Left colon (tissue), 2 donors: ENCODE measurements around the gene ELAVL1. TPM values are rescaled to one million over a fixed set of nuclear protein-coding genes. Genes with fewer than 3 reads are reported as not detected.
"Not testable (repeated sequence)": the region's sequence is repeated elsewhere in the genome, so short reads cannot be mapped to it uniquely, and the experiment has no call there.

Experiments
- ATAC-seq: fragments of 200-7000 bp; cut with Tn5 transposase; one replicate; pipeline ENCODE4 v1.9.1; 2020; ENCODE audit warnings: mild to moderate bottlenecking, moderate library complexity
- DNase-seq, 2 donors: peaks; one replicate each; pipeline ENCODE4 v3.0.0-alpha.2; 2020
- intact Hi-C, 2 donors: fragments of 100-400 bp; cut with DNase I in 1 of 2; cut with micrococcal nuclease in 1 of 2; formaldehyde crosslinking; loops; one replicate each; pipeline versions ENCODE4 v1.11.2 to v1.14.0; 2022; cut with DNase I, micrococcal nuclease
- total RNA-seq, 2 donors: library from RNA; stranded (reverse); fragmentation: NEBNext Ultra II Directional; extraction: Animal tissue kit (Norgen Biotek cat#: 25700); gene quantifications; one replicate each; pipeline ENCODE4 v1.2.1, GENCODE V29; 2021
- donor health status: DM: no; HTN: no; CAD: no.
- donor health status: DM: yes; HTN: yes; CAD: no.

Gene ELAVL1
- total RNA-seq, 2 donors from 2014 or later, result 49.2 to 61.4 TPM

GRCh38 chr19:7955696-7956095 is 49.7 kb downstream of the ELAVL1 start:
- intact Hi-C loops, result no loop called here
- peak; percentile 15 for ATAC-seq
- DNase-seq, result no peak

DNA sequence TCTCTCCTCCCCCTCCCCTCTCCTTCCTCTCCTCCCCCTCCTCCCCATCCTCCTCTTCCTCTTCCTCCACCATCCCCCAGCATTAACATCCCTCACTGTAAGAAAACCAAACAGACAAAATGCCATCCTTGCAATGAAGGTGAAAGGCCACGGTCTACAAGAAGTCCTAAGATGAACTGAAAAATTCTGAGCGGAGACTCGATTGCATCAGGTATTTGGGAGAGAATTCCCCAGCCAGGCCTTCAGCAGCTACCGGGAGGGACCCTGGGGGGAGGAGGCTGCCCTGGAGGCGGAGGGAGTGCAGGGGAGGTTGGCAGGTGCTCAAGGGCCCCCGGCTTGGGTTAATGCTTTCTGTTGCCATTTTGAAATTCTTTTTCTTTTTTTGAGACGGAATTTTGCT is 51.9 kb downstream of the ELAVL1 start:
- intact Hi-C loops, result no loop called here
- ATAC-seq, result no peak
- DNase-seq, result no peak

GRCh38 chr19:7953060-7953459 is 52.4 kb downstream of the ELAVL1 start:
- intact Hi-C loops, result no loop called here
- ATAC-seq, result no peak
- no peak for DNase-seq

DNA sequence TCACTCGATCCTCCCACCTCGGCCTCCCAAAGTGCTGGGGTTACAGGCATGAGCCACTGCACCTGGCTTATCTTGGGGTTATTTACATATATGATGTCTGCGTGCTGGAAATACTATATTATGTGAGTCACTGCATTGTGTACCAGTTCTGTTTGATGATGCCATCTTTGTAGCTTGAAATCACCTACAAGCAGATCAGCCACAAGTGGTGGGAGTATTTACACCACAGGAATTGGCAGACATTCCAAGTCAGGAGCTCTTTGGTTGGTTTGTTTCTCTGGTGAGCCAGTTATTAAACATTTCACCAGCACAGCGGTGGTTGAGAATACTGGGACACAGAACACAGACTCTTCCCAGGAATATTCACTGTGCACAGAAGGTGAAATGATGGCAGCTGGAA is 57.5 kb downstream of the ELAVL1 start:
- no peak for ATAC-seq
- intact Hi-C loops, result loop anchor here in 1 of 2 donors (5.0 kb wide), 1 partner anchor 54 kb away; no protein-coding TSS in a partner anchor
- DNase-seq, result no peak

- intact Hi-C loops, result no loop called here
- ATAC-seq (peak; percentile 60), DNase-seq (peak; percentile 83 to 95)
Measured at GRCh38 chr19:7944177-7944761, 61.2 kb downstream of the ELAVL1 start.

GRCh38 chr19:7943444-7944176 is 61.8 kb downstream of the ELAVL1 start, which contains the start of gene TIMM44:
Gene TIMM44, minus strand, starts transcription at chr19:7943666. Its CDS starts 15 bp downstream, at chr19:7943651.
- intact Hi-C loops, result no loop called here
- DNase-seq (peak; percentile 99 to 100), ATAC-seq (peak; percentile 95)

DNA sequence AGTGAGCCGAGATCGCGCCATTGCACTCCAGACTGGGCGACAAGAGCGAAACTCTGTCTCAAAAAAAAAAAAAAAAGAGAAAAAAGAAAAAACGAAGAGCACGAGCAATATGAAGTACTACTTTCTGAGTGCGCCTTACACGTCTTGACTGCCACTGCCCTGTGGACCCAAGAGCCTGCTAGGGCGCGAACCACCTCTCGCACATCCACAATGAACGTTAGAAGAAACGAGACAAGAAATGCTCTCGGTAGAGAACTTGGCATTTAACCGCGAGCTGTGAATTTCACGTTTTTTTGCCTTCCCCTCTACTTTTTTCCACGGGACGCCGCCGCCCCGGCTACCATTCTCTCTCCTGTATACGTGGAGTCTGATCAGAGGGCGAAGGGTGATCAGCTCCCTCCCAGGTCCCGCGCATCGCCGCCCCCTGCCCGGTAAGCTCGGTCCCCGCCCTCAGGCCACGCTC is 62.4 kb downstream of the ELAVL1 start:
- intact Hi-C loops, result no loop called here
- ATAC-seq, result peak; percentile 31
- DNase-seq, result peak in 1 of 2 donors; percentile 11

DNA sequence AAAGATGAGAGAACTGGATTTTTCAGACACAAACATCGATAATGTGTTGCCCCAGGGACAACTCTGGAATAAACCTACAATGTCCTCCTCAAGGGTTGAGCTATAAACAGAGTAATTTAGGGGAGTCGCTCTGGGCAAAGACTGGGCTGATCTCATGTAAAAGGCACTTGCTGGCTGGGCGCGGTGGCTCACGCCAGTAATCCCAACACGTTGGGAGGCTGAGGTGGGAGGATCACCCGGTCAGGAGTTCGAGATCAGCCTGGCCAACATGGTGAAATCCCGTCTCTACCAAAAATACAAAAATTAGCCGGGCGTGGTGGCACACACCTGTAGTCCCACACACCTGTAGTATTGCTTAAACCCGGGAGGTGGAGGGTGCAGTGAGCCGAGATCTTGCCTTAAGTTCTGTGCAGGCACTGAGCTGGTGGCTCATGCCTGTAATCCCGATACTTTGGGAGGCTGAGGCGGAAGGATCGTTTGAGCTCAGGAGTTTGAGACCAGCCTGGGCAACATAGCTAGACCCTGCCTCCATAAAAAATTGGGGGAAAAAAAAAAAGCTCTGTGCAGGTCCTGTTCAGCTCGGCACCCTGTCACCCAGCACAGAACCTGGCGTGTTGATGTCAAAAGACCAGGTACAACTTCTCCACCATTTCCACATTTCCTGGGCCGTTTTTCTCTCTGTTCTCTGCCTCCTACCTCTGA is 63.4 kb downstream of the ELAVL1 start:
- no peak for DNase-seq
- no peak for ATAC-seq
- intact Hi-C loops, result no loop called here

DNA sequence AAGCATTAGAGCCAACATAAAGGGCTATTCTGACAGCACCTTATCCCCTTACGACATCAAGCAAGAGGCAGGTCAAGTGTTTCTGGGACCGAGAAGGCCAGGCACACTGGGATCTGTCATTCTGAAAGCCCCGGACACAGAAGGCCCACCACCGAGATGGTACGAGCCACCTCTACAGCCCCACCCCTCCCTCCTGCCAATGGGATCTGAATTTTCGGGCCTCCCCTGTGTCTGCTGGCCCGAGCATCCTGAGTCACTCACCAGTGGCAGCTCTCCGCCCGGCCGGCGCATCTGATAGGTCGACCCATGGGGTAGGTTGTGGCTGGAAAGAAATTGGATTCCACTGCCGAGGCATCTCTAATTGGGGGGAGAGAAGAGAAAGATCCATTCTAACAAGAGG is 64.6 kb downstream of the ELAVL1 start:
- intact Hi-C loops, result no loop called here
- DNase-seq (no peak), ATAC-seq (no peak)

GRCh38 chr19:7934766-7935165 is 70.7 kb downstream of the ELAVL1 start:
- intact Hi-C loops, result no loop called here
- peak; percentile 30 for ATAC-seq
- no peak for DNase-seq

DNA sequence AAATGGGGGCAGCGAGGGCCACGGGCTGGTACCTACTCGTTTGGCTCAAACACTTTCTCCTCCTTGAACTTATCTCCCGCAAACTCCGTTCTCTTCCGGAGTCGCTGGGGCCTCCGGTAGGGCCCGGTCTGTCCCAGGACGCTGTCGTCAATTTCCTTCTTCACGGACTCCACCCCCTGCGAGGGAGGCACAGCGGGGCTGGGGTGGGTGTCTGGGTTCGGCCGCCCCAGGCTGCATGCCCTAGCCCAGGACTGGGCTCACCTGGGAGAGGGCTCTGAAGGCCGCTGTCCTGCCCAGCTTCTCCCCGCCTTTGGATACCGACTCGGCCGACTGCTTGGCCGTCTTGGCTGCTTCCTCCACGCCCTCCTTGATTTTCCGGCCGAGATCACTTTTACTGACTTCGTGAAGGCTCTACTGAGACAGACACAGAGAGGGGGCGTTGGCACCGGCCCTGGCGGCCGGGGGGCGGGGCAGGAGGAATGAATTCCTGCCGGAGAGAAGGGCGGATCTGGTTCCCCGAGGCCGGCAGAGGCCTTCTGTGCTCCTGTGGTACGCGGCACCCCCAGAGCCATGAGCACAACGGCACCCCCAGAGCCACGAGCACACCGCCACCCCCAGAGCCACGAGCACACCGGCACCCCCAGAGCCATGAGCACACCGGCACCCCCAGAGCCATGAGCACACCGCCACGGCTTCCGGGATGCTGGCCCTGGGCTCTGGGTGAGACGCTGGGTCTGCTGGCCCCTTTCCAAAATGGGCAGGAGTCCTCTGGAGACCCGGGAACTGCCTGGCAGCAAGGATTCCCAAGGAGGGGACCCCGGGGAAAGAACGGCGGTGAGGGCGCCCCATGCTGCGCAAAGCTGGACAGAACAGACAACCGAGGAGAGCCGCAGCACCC is 71.4 kb downstream of the ELAVL1 start:
- intact Hi-C loops, result no loop called here
- peak; percentile 67 for ATAC-seq
- peak in 1 of 2 donors; percentile 48 for DNase-seq

GRCh38 chr19:7933411-7933810 is 72.0 kb downstream of the ELAVL1 start:
- intact Hi-C loops, result no loop called here
- DNase-seq (no peak), ATAC-seq (no peak)

DNA sequence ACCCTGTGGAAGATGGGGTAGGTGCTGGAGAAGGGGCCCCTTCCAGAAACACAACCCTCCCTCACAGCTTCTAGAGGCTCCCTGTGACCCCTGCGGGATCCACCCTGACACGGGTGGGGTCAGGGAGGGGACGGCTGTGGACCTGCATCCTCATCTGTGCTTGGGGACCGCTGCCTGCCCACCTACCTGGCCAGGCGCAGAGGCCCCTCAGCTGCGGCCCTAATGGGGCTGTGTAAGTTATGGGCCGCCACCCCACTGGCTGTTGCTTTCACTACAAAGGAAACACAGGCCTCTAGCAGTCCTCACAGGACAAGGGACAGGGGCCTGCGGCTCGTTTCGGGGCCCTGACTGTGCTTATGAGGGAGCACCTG is 72.5 kb downstream of the ELAVL1 start:
- no peak for DNase-seq
- no peak for ATAC-seq
- intact Hi-C loops, result no loop called here

DNA sequence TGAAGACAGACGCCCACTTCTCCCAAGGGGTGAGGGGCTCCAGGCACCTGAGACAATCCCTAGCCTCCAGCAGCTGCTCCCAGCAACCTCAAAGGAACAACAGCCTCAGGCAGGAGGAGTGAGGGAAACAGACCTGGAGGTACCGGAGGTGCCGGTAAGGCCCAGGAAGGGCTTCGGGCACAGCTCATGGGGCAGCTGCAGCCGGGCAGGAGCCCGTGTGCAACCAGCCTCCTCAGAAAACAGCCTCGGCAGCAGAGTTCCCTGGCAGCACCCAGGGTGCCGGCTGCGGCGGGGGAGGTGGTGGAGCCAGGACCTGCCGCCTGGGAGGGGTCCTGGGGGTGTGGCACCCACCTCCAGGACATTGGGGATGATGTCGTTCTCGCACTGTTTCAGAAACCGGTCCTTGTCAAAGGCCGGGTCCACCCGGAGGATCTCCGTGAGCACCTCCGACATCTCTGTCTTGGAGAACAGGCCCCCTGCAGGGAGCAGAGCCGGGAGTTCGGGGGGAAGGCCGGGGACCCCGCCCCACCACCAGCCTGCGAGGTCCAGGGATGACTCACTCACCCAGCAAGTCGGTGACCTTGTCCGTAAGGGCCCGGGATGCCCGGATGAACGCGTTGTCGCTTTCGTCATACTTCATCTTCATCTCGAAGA is 73.0 kb downstream of the ELAVL1 start:
- intact Hi-C loops, result no loop called here
- no peak for DNase-seq
- ATAC-seq, result no peak

DNA sequence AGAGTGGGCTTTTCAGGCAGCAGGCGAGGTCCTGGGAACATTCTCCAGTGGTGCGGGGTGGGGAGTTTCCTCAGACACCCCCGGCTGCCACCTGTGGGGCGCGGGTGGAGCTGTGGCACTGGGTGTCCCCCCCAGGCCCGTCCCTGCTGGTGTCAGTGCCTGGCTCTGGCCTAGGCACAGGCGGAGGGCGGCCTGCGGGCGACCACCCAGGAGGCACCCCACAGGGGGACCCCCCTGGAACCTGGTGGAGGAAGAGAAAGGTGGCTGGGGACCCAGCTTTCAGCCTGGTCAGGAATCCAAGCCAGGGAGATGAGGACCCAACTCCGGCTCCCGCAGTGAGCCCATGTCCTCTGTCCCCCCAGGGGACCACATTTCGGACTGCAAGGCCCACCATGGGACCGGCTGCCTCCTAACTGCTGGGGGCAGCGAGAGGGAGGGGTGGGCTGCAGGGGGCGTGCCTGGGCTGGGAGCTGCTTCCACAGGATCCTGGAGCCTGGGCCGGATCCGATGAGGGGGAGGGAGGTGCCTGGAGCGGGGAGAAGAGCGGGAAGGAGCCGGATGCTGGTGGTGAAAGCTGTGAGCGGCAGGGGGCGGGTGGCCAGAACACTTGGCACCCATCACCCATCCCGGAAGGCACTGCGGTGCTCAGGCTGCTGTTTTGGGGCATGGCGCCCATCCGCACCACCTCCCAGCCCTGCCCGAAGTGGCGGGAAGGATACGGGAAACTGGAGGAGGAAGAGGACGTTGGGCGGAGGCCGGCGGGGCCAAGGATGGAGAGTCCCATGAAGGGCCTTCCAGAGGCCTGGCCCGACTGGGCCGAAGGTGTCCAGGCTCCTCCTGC is 74.0 kb downstream of the ELAVL1 start:
- DNase-seq, result no peak
- ATAC-seq, result no peak
- intact Hi-C loops, result no loop called here

GRCh38 chr19:7930765-7931164 is 74.7 kb downstream of the ELAVL1 start:
- intact Hi-C loops, result no loop called here
- DNase-seq, result no peak
- ATAC-seq, result no peak

- DNase-seq, intact Hi-C loops, ATAC-seq: not testable (repeated sequence)
Measured at GRCh38 chr19:7930030-7930429, 75.4 kb downstream of the ELAVL1 start.
